BLaER1 (cell line): Measurements from ENCODE around the gene LRRC18.

ENCODE experiments used
- H3K27ac ChIP-seq: shearing (Covaris generic); formaldehyde crosslinking; 2 replicates; pipeline ENCODE4 v1.8.1; 2022
- H3K27me3 ChIP-seq: shearing (Covaris generic); formaldehyde crosslinking; 2 replicates; pipeline ENCODE4 v1.8.1; 2022
- H3K36me3 ChIP-seq: shearing (Covaris generic); formaldehyde crosslinking; 2 replicates; pipeline ENCODE4 v1.8.1; 2022
- H3K4me1 ChIP-seq: shearing (Covaris generic); formaldehyde crosslinking; 2 replicates; pipeline ENCODE4 v1.8.1; 2022
- H3K4me2 ChIP-seq: shearing (Covaris generic); formaldehyde crosslinking; 2 replicates; pipeline ENCODE4 v1.8.1; 2022
- H3K4me3 ChIP-seq: shearing (Covaris generic); formaldehyde crosslinking; 2 replicates; pipeline ENCODE4 v1.8.1; 2022
- H3K9ac ChIP-seq: shearing (Covaris generic); formaldehyde crosslinking; 2 replicates; pipeline ENCODE4 v1.8.1; 2022
- H3K9me3 ChIP-seq: shearing (Covaris generic); formaldehyde crosslinking; 2 replicates; pipeline ENCODE4 v1.8.1; 2022
- H4K20me1 ChIP-seq: shearing (Covaris generic); formaldehyde crosslinking; 2 replicates; pipeline ENCODE4 v1.8.1; 2022
- Cebpa-rat ChIP-seq: shearing (Covaris generic); IDR thresholded peaks from 2 replicates; pipeline ENCODE4 v1.8.1; 2022

Gene LRRC18

GRCh38 chr10:48946891-48947500, 7.4 kb upstream of the LRRC18 start:
- no peaks in the 10 kb centered on the region for H3K4me1 ChIP-seq
- no peaks in the 10 kb centered on the region for H4K20me1 ChIP-seq
- no peak for TF ChIP-seq Cebpa-rat
- no peak overlapping the region for H3K4me2 ChIP-seq
- no peaks in the 10 kb centered on the region for H3K36me3 ChIP-seq
- H3K4me3 ChIP-seq = no peak overlapping the region
- H3K27ac ChIP-seq = no peak overlapping the region
- no peaks in the 10 kb centered on the region for H3K9me3 ChIP-seq
- no peak overlapping the region for H3K9ac ChIP-seq
- no peaks in the 10 kb centered on the region for H3K27me3 ChIP-seq

GRCh38 chr10:48946332-48946731, 6.7 kb upstream of the LRRC18 start:
- no peaks in the 10 kb centered on the region for H4K20me1 ChIP-seq
- no peak overlapping the region for H3K9ac ChIP-seq
- H3K4me1 ChIP-seq = no peaks in the 10 kb centered on the region
- H3K4me2 ChIP-seq = no peak overlapping the region
- H3K36me3 ChIP-seq = no peaks in the 10 kb centered on the region
- H3K9me3 ChIP-seq = no peaks in the 10 kb centered on the region
- H3K27me3 ChIP-seq = no peaks in the 10 kb centered on the region
- H3K4me3 ChIP-seq = no peak overlapping the region
- TF ChIP-seq Cebpa-rat = no peak
- H3K27ac ChIP-seq = no peak overlapping the region

GRCh38 chr10:48945441-48946130, 5.9 kb upstream of the LRRC18 start:
- H3K9ac ChIP-seq = no peak overlapping the region

GRCh38 chr10:48944171-48944570, 4.5 kb upstream of the LRRC18 start:
- H3K36me3 ChIP-seq = no peaks in the 10 kb centered on the region
- no peaks in the 10 kb centered on the region for H3K9me3 ChIP-seq
- no peaks in the 10 kb centered on the region for H3K4me1 ChIP-seq
- H4K20me1 ChIP-seq = no peaks in the 10 kb centered on the region
- H3K4me2 ChIP-seq = no peak overlapping the region
- no peak for TF ChIP-seq Cebpa-rat
- H3K4me3 ChIP-seq = no peak overlapping the region
- H3K27ac ChIP-seq = no peak overlapping the region
- no peak overlapping the region for H3K9ac ChIP-seq
- H3K27me3 ChIP-seq = no peaks in the 10 kb centered on the region

More at GRCh38 chr10:48945441-48946130, 5.9 kb upstream of the LRRC18 start:
- no peaks in the 10 kb centered on the region for H3K36me3 ChIP-seq
- no peak overlapping the region for H3K4me3 ChIP-seq
- H3K4me1 ChIP-seq = no peaks in the 10 kb centered on the region
- H3K9me3 ChIP-seq = no peaks in the 10 kb centered on the region
- no peak for TF ChIP-seq Cebpa-rat
- H3K27ac ChIP-seq = no peak overlapping the region
- H3K4me2 ChIP-seq = no peak overlapping the region
- H4K20me1 ChIP-seq = no peaks in the 10 kb centered on the region
- H3K27me3 ChIP-seq = no peaks in the 10 kb centered on the region

- H3K4me3 ChIP-seq = no peak overlapping the region
- no peaks in the 10 kb centered on the region for H3K27me3 ChIP-seq
- TF ChIP-seq Cebpa-rat = no peak
- no peak overlapping the region for H3K4me2 ChIP-seq
- H3K4me1 ChIP-seq = no peaks in the 10 kb centered on the region
- no peaks in the 10 kb centered on the region for H3K9me3 ChIP-seq
- no peak overlapping the region for H3K27ac ChIP-seq
- no peaks in the 10 kb centered on the region for H4K20me1 ChIP-seq
- H3K36me3 ChIP-seq = no peaks in the 10 kb centered on the region
- no peak overlapping the region for H3K9ac ChIP-seq
These were observed 3.5 kb upstream of the LRRC18 start for GRCh38 chr10:48943096-48943495.

- TF ChIP-seq Cebpa-rat = no peak
- Histone ChIP-seq H3K9me3 (no peaks in the 10 kb centered on the region), H3K27ac (no peak overlapping the region), H3K4me1 (no peaks in the 10 kb centered on the region), H3K27me3 (no peaks in the 10 kb centered on the region), H4K20me1 (no peaks in the 10 kb centered on the region), H3K9ac (no peak overlapping the region), H3K36me3 (no peaks in the 10 kb centered on the region), H3K4me3 (no peak overlapping the region), H3K4me2 (no peak overlapping the region)
These were observed 1.9 kb upstream of the LRRC18 start for GRCh38 chr10:48941427-48942075.

GRCh38 chr10:48940958-48941357, 1.3 kb upstream of the LRRC18 start:
- no peak for TF ChIP-seq Cebpa-rat
- Histone ChIP-seq H3K4me3 (no peak overlapping the region), H3K9me3 (no peaks in the 10 kb centered on the region), H3K4me2 (no peak overlapping the region), H3K9ac (no peak overlapping the region), H3K27me3 (no peaks in the 10 kb centered on the region), H3K4me1 (no peaks in the 10 kb centered on the region), H3K27ac (no peak overlapping the region), H3K36me3 (no peaks in the 10 kb centered on the region), H4K20me1 (no peaks in the 10 kb centered on the region)

- Histone ChIP-seq H3K9ac (no peak overlapping the region), H3K27ac (no peak overlapping the region), H4K20me1 (no peaks in the 10 kb centered on the region), H3K4me1 (no peaks in the 10 kb centered on the region), H3K4me2 (no peak overlapping the region), H3K27me3 (no peaks in the 10 kb centered on the region), H3K36me3 (no peaks in the 10 kb centered on the region), H3K4me3 (no peak overlapping the region), H3K9me3 (no peaks in the 10 kb centered on the region)
- TF ChIP-seq Cebpa-rat = no peak
These were observed 732 bp upstream of the LRRC18 start for GRCh38 chr10:48940372-48940771.

GRCh38 chr10:48938990-48939536, 577 bp downstream of the LRRC18 start:
- Histone ChIP-seq H3K4me3 (no peak overlapping the region), H3K9me3 (no peaks in the 10 kb centered on the region), H3K4me2 (no peak overlapping the region), H3K27ac (no peak overlapping the region), H3K27me3 (no peaks in the 10 kb centered on the region), H4K20me1 (no peaks in the 10 kb centered on the region), H3K36me3 (no peaks in the 10 kb centered on the region), H3K4me1 (no peaks in the 10 kb centered on the region), H3K9ac (no peak overlapping the region)
- TF ChIP-seq Cebpa-rat = no peak

GRCh38 chr10:48938281-48938680, 1.4 kb downstream of the LRRC18 start:
- no peak overlapping the region for H3K4me2 ChIP-seq
- no peak overlapping the region for H3K4me3 ChIP-seq
- H3K27ac ChIP-seq = no peak overlapping the region
- no peaks in the 10 kb centered on the region for H3K36me3 ChIP-seq
- no peaks in the 10 kb centered on the region for H4K20me1 ChIP-seq
- H3K9me3 ChIP-seq = no peaks in the 10 kb centered on the region
- H3K9ac ChIP-seq = no peak overlapping the region
- no peaks in the 10 kb centered on the region for H3K27me3 ChIP-seq
- no peaks in the 10 kb centered on the region for H3K4me1 ChIP-seq
- TF ChIP-seq Cebpa-rat = no peak
